ENCODE data around the gene SNN. TPM values are rescaled to one million over a fixed set of nuclear protein-coding genes. Genes with fewer than 3 reads are reported as not detected.
A peak's percentile ranks its signal among the peaks of the same experiment; 100 is the strongest.

The SNN gene
- total and polyA plus RNA-seq, 10 donors, result 22.3 to 59.5 (median 48.7) TPM

GRCh38 chr16:11631214-11631613, 37.0 kb upstream of the SNN start:
- TF ChIP-seq POLR2A (IDR thresholded peaks at IDR 0.05) (no peak), CTCF (IDR thresholded peaks at IDR 0.05 in 8 of 11, conservative IDR thresholded peaks at IDR 0.05 in 3 of 11) (no peak), POLR2AphosphoS5 (IDR thresholded peaks at IDR 0.05) (no peak)
- no peak for DNase-seq
- Histone ChIP-seq H3K4me3 (no peak overlapping the region), H3K4me1 (peaks cover 20 to 89% (median 41%) of the 10 kb centered on the region in 6 donors), H3K9me3 (no peaks in the 10 kb centered on the region), H3K36me3 (no peaks in the 10 kb centered on the region), H3K27ac (peak overlapping the region in 2 of 8 donors; percentile 1 to 93), H3K27me3 (replicated peaks in 1 of 7) (peaks cover 0 to 7% (median 0%) of the 10 kb centered on the region in 7 donors)
- intact Hi-C loops (cut with DNase I; ENCODE audit: low total_unique reads), result no loop called here
- 89 to 92% (median 89%) methylated on average over 7 of the region's 7 CpGs for WGBS, 5 donors

DNA sequence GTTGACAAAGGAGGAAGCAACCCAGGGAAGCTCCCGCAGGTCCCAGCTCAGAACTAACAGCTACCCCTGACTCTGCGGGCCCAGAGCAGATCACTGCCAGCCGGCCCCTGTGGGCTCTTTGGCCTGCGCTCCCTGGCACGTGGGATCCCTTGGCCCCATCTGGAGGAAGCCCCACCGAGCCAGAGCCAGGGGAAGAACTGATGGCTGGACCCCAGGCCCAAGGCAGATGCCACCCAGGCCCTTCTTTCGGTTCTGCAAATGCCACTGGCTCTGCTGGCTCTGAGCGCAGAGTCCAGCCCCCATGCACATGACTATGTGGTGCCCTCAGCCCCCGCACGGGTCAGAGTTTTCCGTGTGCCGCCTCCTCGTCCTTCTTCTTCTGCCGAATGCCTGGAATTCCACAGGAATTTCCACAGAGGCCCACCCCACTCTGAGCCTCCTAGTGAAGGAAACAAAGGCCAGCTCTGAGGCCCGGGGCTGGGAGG, 35.8 kb upstream of the SNN start:
- peaks cover 0 to 7% (median 0%) of the 10 kb centered on the region in 7 donors for H3K27me3 ChIP-seq (replicated peaks in 1 of 7)
- WGBS, 5 donors, result 54 to 71% (median 66%) methylated on average over 14 to 15 of the region's 15 CpGs
- intact Hi-C loops (cut with DNase I; ENCODE audit: low total_unique reads), result no loop called here
- TF ChIP-seq POLR2AphosphoS5 (IDR thresholded peaks at IDR 0.05), result peak; percentile 67 to 81 (median 75)
- TF ChIP-seq POLR2A (IDR thresholded peaks at IDR 0.05), result no peak
- H3K27ac ChIP-seq, result peak overlapping the region in 7 of 8 donors; percentile 52 to 93 (median 75)
- peak; percentile 78 for DNase-seq
- no peaks in the 10 kb centered on the region for H3K36me3 ChIP-seq
- peaks cover 20 to 84% (median 39%) of the 10 kb centered on the region in 6 donors for H3K4me1 ChIP-seq
- no peaks in the 10 kb centered on the region for H3K9me3 ChIP-seq
- H3K4me3 ChIP-seq, result no peak overlapping the region

GRCh38 chr16:11633113-11633512, 35.1 kb upstream of the SNN start:
- Histone ChIP-seq H3K4me1 (peaks cover 18 to 78% (median 37%) of the 10 kb centered on the region in 6 donors), H3K27me3 (replicated peaks in 1 of 7) (peaks cover 0 to 7% (median 0%) of the 10 kb centered on the region in 7 donors), H3K9me3 (no peaks in the 10 kb centered on the region), H3K36me3 (no peaks in the 10 kb centered on the region), H3K4me3 (no peak overlapping the region), H3K27ac (peak overlapping the region in 7 of 8 donors; percentile 52 to 93 (median 75))
- intact Hi-C loops (cut with DNase I; ENCODE audit: low total_unique reads), result no loop called here
- WGBS, 5 donors, result 58 to 100% (median 82%) methylated on average over 1 to 3 of the region's 3 CpGs
- TF ChIP-seq POLR2A (IDR thresholded peaks at IDR 0.05), result no peak
- no peak for DNase-seq

GRCh38 chr16:11634312-11634711, 33.9 kb upstream of the SNN start:
- 45 to 69% (median 61%) methylated on average over 6 of the region's 6 CpGs for WGBS, 5 donors
- Histone ChIP-seq H3K27me3 (replicated peaks in 1 of 7) (peaks cover 0 to 7% (median 0%) of the 10 kb centered on the region in 7 donors), H3K9me3 (no peaks in the 10 kb centered on the region), H3K4me3 (no peak overlapping the region), H3K27ac (peak overlapping the region in 5 of 8 donors; percentile 22 to 93 (median 73)), H3K4me1 (peaks cover 9 to 66% (median 31%) of the 10 kb centered on the region in 6 donors), H3K36me3 (no peaks in the 10 kb centered on the region)
- no peak for TF ChIP-seq POLR2AphosphoS5 (IDR thresholded peaks at IDR 0.05)
- no peak for TF ChIP-seq CTCF (IDR thresholded peaks at IDR 0.05 in 8 of 11, conservative IDR thresholded peaks at IDR 0.05 in 3 of 11)
- no peak for TF ChIP-seq POLR2A (IDR thresholded peaks at IDR 0.05)
- no peak for DNase-seq
- intact Hi-C loops (cut with DNase I; ENCODE audit: low total_unique reads), result no loop called here

GRCh38 chr16:11635113-11635652, 33.1 kb upstream of the SNN start:
- peaks cover 0 to 7% (median 0%) of the 10 kb centered on the region in 7 donors for H3K27me3 ChIP-seq (replicated peaks in 1 of 7)
- 82 to 93% (median 85%) methylated on average over 10 of the region's 10 CpGs for WGBS, 5 donors
- TF ChIP-seq POLR2AphosphoS5 (IDR thresholded peaks at IDR 0.05) (no peak), CTCF (IDR thresholded peaks at IDR 0.05 in 8 of 11, conservative IDR thresholded peaks at IDR 0.05 in 3 of 11) (no peak), POLR2A (IDR thresholded peaks at IDR 0.05) (no peak)
- H3K4me3 ChIP-seq, result no peak overlapping the region
- no peak for DNase-seq
- no peaks in the 10 kb centered on the region for H3K9me3 ChIP-seq
- peaks cover 2 to 64% (median 26%) of the 10 kb centered on the region in 6 donors for H3K4me1 ChIP-seq
- H3K27ac ChIP-seq, result peak overlapping the region in 1 of 8 donors; percentile 93
- intact Hi-C loops (cut with DNase I; ENCODE audit: low total_unique reads), result no loop called here
- no peaks in the 10 kb centered on the region for H3K36me3 ChIP-seq
